ENCODE results near the gene TYMS.

Gene TYMS

GRCh38 chr18:712401-713134 is 55.1 kb downstream of the TYMS start, which contains the start of gene ENOSF1:
ENOSF1 (minus strand) TSS chr18:712630; CDS start chr18:712587, 43 bp downstream.
- peak; percentile 85 for DNase-seq

DNA sequence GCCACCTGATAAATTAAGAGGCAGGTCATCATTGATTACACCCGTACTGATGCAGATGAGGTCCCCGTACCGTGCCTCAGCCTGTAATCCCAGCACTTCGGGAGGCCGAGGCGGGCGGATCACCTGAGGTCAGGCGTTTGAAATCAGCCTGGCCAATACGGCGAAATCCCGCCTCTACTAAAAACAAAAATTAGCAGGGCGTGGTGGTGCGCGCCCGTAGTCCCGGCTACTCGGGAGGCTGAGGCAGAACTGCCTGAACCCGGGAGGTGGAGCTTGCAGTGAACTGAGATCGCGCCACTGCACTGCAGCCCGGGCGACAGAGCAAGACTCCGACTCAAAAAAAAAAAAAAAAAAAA is 55.7 kb downstream of the TYMS start:
- DNase-seq, result no peak

DNA sequence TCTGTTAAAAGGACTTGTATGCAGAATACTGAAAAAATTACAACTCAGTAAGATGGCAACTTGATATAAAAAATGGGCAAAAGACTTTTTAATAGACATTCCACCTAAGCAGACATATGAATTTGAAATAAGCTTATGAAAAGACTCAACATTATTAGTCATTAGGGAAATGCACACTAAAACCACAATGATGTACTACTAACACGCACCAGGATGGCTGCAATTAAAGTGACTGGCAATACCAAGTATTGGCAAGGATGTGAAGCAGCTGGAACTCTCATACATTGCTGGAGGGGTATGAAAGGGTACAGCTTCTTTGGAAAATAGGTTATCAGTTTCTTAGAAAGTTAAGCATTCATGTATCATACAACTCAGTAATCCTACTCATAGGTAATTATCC is 58.2 kb downstream of the TYMS start:
- no peak for DNase-seq

GRCh38 chr18:717003-717402 is 59.5 kb downstream of the TYMS start:
- DNase-seq, result no peak

Measured in right hindlimb (tissue), 1 donor.